Measurements from ENCODE around the gene OR2T10.
"Not testable (repeated sequence)": the region's sequence is repeated elsewhere in the genome, so short reads cannot be mapped to it uniquely, and the experiment has no call there.

- TF ChIP-seq CTCF (IDR thresholded peaks at IDR 0.05; ENCODE audit: poor library complexity); EZH2phosphoT487 (IDR thresholded peaks at IDR 0.05; ENCODE audit: low read depth, severe bottlenecking, unreplicated experiment); EZH2 (IDR thresholded peaks at IDR 0.05; ENCODE audit: borderline replicate concordance): not testable (repeated sequence)
These were observed 50.1 kb downstream of the OR2T10 start for GRCh38 chr1:248547383-248547782.

All from hepatocyte (in vitro differentiated cells).